Ovary (tissue), 9 donors: ENCODE results near the gene AKR1C8. TPM values are rescaled to one million over a fixed set of nuclear protein-coding genes. Genes with fewer than 3 reads are reported as not detected.

Experiments
- DNase-seq, 5 donors: peaks; one replicate each; pipeline ENCODE4 v3.0.0-alpha.2; 2019 to 2020
- H3K27ac ChIP-seq, 2 donors: fragments of 200-600 bp; one replicate each; pipeline versions ENCODE4 v1.5.1 to v1.8.0; 2019 to 2022
- H3K27me3 ChIP-seq: fragments of 200-600 bp; one replicate; pipeline ENCODE4 v1.8.0; 2022
- H3K36me3 ChIP-seq: fragments of 200-600 bp; sonication (generic); one replicate; pipeline ENCODE4 v1.5.1; 2019
- H3K4me1 ChIP-seq: one replicate; pipeline ENCODE4 v1.8.1; 2013; ENCODE audit warnings: mild to moderate bottlenecking, moderate library complexity; ENCODE audit not compliant: insufficient read depth
- H3K4me3 ChIP-seq: fragments of 200-600 bp; sonication (generic); one replicate; pipeline ENCODE4 v1.5.1; 2017
- H3K9me3 ChIP-seq, 2 donors: fragments of 200-600 bp in 1 of 2; sonication (generic) in 1 of 2; one replicate each; pipeline versions ENCODE4 v1.5.1 to v1.8.1; 2013 to 2019; ENCODE audit warnings: mild to moderate bottlenecking in 1 of 2, moderate library complexity in 1 of 2
- EP300 ChIP-seq: sonication (generic); formaldehyde crosslinking; IDR thresholded peaks from one replicate; pipeline ENCODE4 v1.6.1; 2017; ENCODE audit warnings: antibody characterized with exemption
- POLR2A ChIP-seq: fragments of 450-650 bp; IDR thresholded peaks from one replicate; pipeline ENCODE4 v1.6.1; 2017; ENCODE audit warnings: antibody characterized with exemption, mild to moderate bottlenecking, moderate library complexity
- WGBS, 3 donors: extraction: QIAGEN DNeasy Blood & Tissue Kit in 1 of 3; methylation state at CpG; one replicate each; pipeline versions ENCODE4 v1.1.5 to v1.1.7; 2013 to 2017; 5-methylcytosine and 5-hydroxymethylcytosine counted together
- intact Hi-C, 4 donors: fragments of 100-400 bp; cut with DNase I; formaldehyde crosslinking; loops; one replicate each; pipeline versions ENCODE4 v1.11.0 to v1.15.1; 2022 to 2023
- polyA plus RNA-seq, 2 donors: library from polyadenylated mRNA; stranded (reverse); fragments of 200-250 nt in 1 of 2; fragments of 350-450 nt in 1 of 2; fragmentation: Illumina TruSeq in 1 of 2; extraction: RNeasy Lipid Tissue Mini Kit (QIAGEN cat#74804) in 1 of 2; gene quantifications; one replicate each; pipeline ENCODE4 v1.2.3, GENCODE V29; 2013 to 2014
- total RNA-seq, 7 donors: library from RNA; depleted of rRNA in 2 of 7; stranded (reverse); fragments of >200 nt in 2 of 7; fragmentation: NEBNext Ultra II Directional in 3 of 7; extraction: Animal tissue kit (Norgen Biotek cat#: 25700) in 3 of 7; gene quantifications; one replicate each; pipeline versions ENCODE4 v1.1.0 to v1.2.4, GENCODE V29; 2016 to 2023
- TF ChIP-seq, protein P1 (sequence below), 3 donors: fragments of 450-650 bp in 2 of 3; fragments of 200-600 bp in 1 of 3; IDR thresholded peaks; one replicate each; pipeline versions ENCODE4 v1.5.1 to v1.8.0; 2016 to 2022; ENCODE audit warnings: antibody characterized with exemption in 3 of 3, mild to moderate bottlenecking in 1 of 3
- donor health status: DM: no; HTN: no; CAD: no; lungs with moderate emphysema.
- donor health status: DM: no; HTN: no; CAD: no.
- donor health status: Bipolar disorder and iron deficiency.
- donor health status: DM: yes; HTN: yes; CAD: no.
- donor health status: DM: no; HTN: no; CAD: no.
- donor health status: DM: yes; HTN: yes; CAD: no.

AKR1C8 gene
- total and polyA plus RNA-seq, 9 donors: 0.80 TPM; not detected in 8

DNA sequence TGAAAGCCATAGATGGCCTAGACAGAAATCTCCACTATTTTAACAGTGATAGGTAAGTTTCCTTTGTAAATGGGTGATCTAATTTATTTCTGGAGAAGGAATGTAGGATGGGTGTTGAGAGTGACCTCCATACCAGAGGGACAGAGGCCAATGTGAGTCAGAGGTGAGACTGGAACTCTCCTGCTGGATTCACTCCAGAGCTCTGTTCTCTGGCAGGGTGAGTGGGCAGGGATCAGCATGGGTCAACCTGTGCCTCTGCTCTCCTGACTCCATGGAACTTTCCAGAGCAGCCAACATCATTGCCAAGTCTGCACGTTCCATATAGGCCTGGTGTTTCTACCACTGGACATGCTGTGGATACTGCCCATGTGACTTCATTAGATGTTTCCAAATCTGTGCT, 79.3 kb downstream of the AKR1C8 start:
- Histone ChIP-seq H3K9me3 (no peaks in the 10 kb centered on the region), H3K36me3 (no peaks in the 10 kb centered on the region), H3K4me3 (no peak overlapping the region), H3K27me3 (no peaks in the 10 kb centered on the region), H3K27ac (no peak overlapping the region), H3K4me1 (no peaks in the 10 kb centered on the region)
- intact Hi-C loops: no loop called here
- TF ChIP-seq EP300: no peak
- TF ChIP-seq, protein P1, sequence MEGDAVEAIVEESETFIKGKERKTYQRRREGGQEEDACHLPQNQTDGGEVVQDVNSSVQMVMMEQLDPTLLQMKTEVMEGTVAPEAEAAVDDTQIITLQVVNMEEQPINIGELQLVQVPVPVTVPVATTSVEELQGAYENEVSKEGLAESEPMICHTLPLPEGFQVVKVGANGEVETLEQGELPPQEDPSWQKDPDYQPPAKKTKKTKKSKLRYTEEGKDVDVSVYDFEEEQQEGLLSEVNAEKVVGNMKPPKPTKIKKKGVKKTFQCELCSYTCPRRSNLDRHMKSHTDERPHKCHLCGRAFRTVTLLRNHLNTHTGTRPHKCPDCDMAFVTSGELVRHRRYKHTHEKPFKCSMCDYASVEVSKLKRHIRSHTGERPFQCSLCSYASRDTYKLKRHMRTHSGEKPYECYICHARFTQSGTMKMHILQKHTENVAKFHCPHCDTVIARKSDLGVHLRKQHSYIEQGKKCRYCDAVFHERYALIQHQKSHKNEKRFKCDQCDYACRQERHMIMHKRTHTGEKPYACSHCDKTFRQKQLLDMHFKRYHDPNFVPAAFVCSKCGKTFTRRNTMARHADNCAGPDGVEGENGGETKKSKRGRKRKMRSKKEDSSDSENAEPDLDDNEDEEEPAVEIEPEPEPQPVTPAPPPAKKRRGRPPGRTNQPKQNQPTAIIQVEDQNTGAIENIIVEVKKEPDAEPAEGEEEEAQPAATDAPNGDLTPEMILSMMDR (IDR thresholded peaks at IDR 0.05): no peak
- no peak for TF ChIP-seq POLR2A
- WGBS, 3 donors: 88 to 100% (median 93%) methylated on average over 1 of the region's 1 CpG
- no peak for DNase-seq

Other genes with a start within 250 kb of the AKR1C8 start
- gene AKR1C1, start 221.7 kb downstream of the AKR1C8 start, total RNA-seq: 10 to 100 TPM in 6 of 7 donors, 1 to 10 TPM in 1; 3.6 to 22.9 (median 19.1) TPM
- 10 to 100 TPM; 11.7 to 20.6 TPM for gene AKR1C1, start 221.7 kb downstream of the AKR1C8 start, polyA plus RNA-seq
- 10 to 100 TPM in 5 of 7 donors, 1 to 10 TPM in 2; 2.0 to 17.4 (median 14.0) TPM for gene AKR1C2, start 181.3 kb downstream of the AKR1C8 start, total RNA-seq
- gene AKR1C2, start 181.3 kb downstream of the AKR1C8 start, polyA plus RNA-seq: 10 to 100 TPM in 1 of 2 donors, 1 to 10 TPM in 1; 9.8 to 24.5 TPM
- gene AKR1C3, start 90.7 kb downstream of the AKR1C8 start, total RNA-seq: 10 to 100 TPM; 10.7 to 26.5 (median 19.3) TPM
- gene AKR1C3, start 90.7 kb downstream of the AKR1C8 start, polyA plus RNA-seq: 10 to 100 TPM; 12.5 to 13.8 TPM
- not detected for gene AKR1C4, start 11.7 kb upstream of the AKR1C8 start, total RNA-seq
- gene AKR1C4, start 11.7 kb upstream of the AKR1C8 start, polyA plus RNA-seq: not detected
- not detected for gene UCN3, start 179.8 kb upstream of the AKR1C8 start, total RNA-seq
- not detected for gene UCN3, start 179.8 kb upstream of the AKR1C8 start, polyA plus RNA-seq
- gene TUBAL3, start 219.7 kb upstream of the AKR1C8 start, total RNA-seq: under 1 TPM in 3 of 7 donors, not detected in 4; 0.15 to 0.34 (median 0.15) TPM
- gene TUBAL3, start 219.7 kb upstream of the AKR1C8 start, polyA plus RNA-seq: not detected
- 10 to 100 TPM; 31.0 to 79.2 (median 60.4) TPM for gene NET1, start 227.4 kb upstream of the AKR1C8 start, total RNA-seq
- 10 to 100 TPM; 40.1 to 51.0 TPM for gene NET1, start 227.4 kb upstream of the AKR1C8 start, polyA plus RNA-seq